GM19351 (cell line): ENCODE results near the gene TFF3.

Experiments
- ATAC-seq: cut with Tn5 transposase; IDR thresholded peaks from one replicate; pipeline ENCODE4 v1.9.1; 2021; ENCODE audit warnings: mild to moderate bottlenecking, moderate library complexity; ENCODE audit not compliant: unreplicated experiment

TFF3 gene

GRCh38 chr21:42324896-42325295, 9.7 kb upstream of the TFF3 start:
- ATAC-seq: no peak

DNA sequence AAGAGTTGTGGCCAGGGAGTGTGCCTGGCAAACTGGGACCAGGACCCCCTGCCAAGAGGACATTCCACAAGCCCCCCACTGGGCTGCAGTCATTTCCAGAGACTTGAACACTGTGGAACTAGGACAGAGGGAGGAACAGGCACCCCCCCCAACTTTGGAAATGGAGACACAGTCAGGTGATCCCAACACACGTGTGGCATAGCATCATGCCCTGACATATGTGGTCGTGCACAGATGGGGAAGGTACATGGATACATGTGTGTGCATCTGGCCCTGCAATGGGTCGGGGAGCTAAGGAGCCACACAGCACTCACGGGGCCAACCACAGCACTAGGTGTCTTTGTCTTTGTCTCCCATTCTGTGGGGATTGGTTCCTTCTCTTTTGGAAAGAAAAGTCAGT, 6.6 kb upstream of the TFF3 start:
- no peak for ATAC-seq

- ATAC-seq: no peak
These were observed 6.0 kb upstream of the TFF3 start for GRCh38 chr21:42321231-42321630.

GRCh38 chr21:42320791-42321190, 5.6 kb upstream of the TFF3 start:
- no peak for ATAC-seq

DNA sequence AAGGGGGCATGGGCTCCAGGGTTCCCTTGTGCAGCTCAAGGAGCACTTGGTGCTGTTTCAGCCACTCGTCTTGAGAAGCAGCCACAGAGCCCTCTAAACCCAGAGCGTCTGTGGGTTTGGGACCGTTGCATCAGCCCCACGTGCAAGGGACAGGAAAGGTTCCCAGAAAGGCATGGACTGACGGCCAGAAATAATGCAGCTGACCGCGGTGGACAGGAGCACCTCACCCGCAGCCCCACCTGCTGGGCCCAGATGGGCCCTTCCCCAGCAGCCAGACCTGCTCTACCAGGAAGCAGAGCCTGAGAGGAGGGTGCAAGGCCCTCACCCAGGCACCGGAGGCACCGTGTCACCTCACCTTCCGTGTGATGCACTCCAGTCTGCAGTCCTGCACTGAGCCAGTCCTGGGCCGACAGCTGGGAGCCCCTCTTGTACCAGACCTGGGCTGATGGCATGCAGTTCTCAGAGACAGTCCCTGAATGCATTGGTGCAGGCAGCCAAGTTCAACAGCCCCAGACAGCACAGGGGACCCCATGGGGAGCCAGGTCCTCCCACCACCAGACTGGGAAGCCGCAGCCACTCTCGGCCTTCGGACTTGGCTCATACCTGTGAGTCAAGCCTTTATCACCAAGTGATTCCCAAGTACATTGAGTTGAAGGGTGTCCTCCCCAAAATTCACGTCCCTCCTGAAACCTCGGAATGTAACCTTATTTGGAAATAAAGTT, 4.8 kb upstream of the TFF3 start:
- no peak for ATAC-seq

GRCh38 chr21:42319376-42319775, 4.2 kb upstream of the TFF3 start:
- ATAC-seq: peak; percentile 50

- no peak for ATAC-seq
These were observed 2.9 kb upstream of the TFF3 start for GRCh38 chr21:42317826-42318746.

DNA sequence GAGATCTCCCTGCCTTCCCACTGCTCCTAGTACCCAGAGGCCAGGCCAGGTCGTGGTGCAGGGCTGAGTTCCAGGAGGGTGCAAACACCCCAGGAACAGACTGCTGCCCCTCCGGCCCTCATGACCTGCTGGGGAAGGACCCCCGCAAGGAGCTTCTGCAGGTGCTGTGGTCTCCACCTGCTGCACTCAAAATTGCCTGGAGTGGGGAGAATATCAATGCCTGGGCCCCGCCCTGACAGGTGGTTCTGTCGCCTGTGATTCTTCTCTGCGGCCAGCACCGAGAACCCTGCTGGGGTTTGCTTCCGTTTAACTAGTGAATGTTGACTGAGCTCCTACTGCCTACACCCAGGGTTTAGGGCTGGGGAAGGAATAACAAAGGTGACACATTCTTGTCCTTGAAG, 2.1 kb upstream of the TFF3 start:
- ATAC-seq: no peak

GRCh38 chr21:42316891-42317290, 1.7 kb upstream of the TFF3 start:
- no peak for ATAC-seq

- no peak for ATAC-seq
These were observed 453 bp downstream of the TFF3 start for GRCh38 chr21:42314616-42315295.

GRCh38 chr21:42313501-42313969, 1.7 kb downstream of the TFF3 start:
- no peak for ATAC-seq

- no peak for ATAC-seq
These were observed 2.5 kb downstream of the TFF3 start for GRCh38 chr21:42312626-42313104.

GRCh38 chr21:42311816-42312625, 3.2 kb downstream of the TFF3 start:
- no peak for ATAC-seq

DNA sequence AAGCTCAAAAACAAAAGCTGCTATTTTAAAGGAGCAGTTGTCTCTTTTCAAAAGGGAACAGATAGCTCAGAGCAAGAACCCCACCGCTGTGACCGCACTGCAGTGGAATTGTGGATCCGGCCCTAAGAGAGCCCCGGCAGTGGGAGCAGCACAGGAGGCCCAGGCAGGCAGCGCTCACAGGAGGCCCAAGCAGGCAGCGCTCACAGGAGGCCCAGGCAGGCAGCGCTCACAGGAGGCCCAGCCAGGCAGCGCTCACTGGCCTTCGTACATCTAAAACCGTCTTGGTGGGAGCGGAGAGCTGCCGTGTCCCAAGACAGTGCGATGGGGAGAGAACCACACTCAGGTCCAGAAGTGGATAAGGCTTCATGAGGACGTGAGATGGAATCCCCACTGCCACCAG, 4.0 kb downstream of the TFF3 start:
- no peak for ATAC-seq

DNA sequence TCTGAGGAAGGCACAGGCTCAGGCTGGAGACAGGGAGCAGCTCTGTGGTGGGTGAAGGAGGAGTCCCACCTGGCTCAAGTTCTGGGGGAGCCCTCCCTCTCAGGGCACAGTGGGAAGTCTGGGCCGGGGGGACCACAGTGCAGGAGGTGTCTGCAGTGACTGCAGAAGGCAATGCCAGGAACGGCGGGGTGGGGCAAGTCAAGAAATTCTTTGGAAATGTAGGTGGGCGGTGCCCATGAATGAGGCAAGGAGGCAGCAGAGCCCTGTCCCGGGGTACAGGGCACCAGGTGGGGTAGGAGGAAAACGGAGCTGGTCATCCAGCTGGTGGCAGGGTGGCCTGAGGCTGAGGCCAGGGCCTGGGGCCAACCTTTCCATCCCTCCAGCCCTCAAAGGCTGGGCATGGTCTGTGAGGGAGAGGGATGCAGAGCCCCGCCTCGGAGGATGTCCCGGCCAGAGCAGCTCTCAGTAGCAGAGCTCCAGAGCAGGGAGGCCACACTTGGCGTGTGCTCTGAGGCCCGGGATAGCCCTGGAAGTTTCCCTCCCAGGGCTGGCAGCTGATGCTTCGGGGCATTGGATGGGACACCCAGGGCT, 4.7 kb downstream of the TFF3 start:
- no peak for ATAC-seq

- ATAC-seq: no peak
These were observed 5.4 kb downstream of the TFF3 start for GRCh38 chr21:42309753-42310213.

DNA sequence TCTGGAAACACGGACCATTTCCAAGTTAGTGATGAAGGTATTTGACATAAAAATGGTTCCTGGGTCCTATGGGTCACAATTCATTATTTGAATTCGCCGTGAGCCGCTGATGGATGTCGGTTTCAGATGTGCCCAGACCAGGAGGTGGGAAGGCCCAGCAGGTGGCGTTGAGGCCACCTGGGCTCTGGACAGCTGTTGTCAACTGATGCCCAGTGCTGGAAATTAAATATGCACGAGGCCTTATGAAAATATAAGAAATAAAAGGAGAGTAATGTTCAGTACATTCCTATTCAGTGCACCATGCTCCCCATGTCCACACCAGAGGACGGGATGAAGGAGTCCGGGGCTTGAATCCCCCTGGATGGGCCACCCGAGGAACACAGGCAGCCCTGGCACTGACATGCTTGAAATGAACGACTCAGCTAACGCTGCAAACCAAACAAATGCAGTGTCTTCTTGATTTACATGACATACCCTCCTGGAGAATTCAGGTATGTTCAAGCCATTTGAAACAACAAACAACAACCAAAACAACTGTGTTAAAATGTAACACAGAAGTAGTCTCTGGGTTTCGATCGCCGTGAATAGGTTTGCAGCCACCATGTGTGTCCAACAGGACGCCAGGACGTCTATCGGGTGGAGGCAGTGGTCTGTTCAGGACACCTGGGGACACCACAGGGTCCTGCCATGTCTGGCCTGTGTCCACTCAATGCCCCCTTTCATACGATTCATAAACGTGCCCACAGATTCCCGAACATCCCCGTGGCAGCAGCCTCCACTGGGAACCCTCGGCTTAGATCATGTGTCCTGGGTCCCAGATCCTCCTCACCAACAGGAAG, 6.1 kb downstream of the TFF3 start:
- no peak for ATAC-seq

- ATAC-seq: no peak
These were observed 6.9 kb downstream of the TFF3 start for GRCh38 chr21:42308161-42308913.
